Gastrocnemius medialis (tissue), 4 donors: ENCODE data around the gene LATS2.

Experiments
- POLR2A ChIP-seq, 2 donors: fragments of 450-650 bp; IDR thresholded peaks; one replicate each; pipeline ENCODE4 v1.6.1; 2017; ENCODE audit warnings: antibody characterized with exemption in 2 of 2, mild to moderate bottlenecking in 2 of 2, moderate library complexity in 2 of 2
- TF ChIP-seq, protein P1 (sequence below), 5 experiments: fragments of 450-650 bp in 3 of 5; fragments of 200-600 bp in 2 of 5; sonication (generic) in 2 of 5; IDR thresholded peaks in 4 of 5; conservative IDR thresholded peaks in 1 of 5; 1 replicate in 4 of 5; 2 replicates in 1 of 5; pipeline ENCODE4 v1.5.1; 2016 to 2019; ENCODE audit warnings: antibody characterized with exemption in 5 of 5, mild to moderate bottlenecking in 3 of 5, moderate library complexity in 3 of 5

DNA sequence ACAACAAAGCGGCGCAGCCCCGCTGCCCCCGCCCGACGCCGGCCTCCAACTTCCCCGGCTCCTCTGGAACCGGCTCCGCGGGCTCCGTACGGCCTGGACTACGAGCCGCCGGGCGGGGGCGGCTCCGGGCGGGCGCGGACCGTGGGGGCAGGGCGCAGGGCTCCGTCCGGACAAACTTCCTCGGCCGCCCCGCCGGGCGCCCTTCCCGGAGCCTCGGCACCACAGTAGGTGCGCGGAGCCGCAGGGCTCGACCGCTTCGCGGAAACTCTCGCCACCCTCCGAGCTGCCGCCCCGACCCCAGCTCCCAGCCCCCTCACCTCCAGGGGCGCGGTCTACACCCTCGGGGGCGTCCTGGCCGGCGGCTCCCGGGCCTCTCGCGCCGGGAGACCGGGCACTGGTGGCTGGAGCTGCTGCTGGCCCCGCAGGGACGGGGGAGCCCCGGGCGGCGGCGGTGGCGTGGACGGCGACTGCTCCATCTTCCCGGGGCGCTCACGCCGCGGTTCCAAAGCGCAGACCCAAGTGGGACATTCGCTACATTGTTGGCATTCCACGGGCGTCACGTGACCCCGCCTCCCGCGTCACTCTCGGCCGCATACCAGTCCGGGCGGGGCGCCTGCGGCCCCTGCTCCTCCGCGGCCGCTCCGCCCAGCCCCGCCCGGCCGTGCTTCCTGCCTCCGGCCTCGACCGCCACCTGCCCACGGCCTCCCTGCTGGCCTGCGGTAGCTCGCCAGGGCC, at the start of gene LATS2:
- peak; percentile 79 to 91 for TF ChIP-seq POLR2A (IDR thresholded peaks at IDR 0.05)
- TF ChIP-seq, protein P1, sequence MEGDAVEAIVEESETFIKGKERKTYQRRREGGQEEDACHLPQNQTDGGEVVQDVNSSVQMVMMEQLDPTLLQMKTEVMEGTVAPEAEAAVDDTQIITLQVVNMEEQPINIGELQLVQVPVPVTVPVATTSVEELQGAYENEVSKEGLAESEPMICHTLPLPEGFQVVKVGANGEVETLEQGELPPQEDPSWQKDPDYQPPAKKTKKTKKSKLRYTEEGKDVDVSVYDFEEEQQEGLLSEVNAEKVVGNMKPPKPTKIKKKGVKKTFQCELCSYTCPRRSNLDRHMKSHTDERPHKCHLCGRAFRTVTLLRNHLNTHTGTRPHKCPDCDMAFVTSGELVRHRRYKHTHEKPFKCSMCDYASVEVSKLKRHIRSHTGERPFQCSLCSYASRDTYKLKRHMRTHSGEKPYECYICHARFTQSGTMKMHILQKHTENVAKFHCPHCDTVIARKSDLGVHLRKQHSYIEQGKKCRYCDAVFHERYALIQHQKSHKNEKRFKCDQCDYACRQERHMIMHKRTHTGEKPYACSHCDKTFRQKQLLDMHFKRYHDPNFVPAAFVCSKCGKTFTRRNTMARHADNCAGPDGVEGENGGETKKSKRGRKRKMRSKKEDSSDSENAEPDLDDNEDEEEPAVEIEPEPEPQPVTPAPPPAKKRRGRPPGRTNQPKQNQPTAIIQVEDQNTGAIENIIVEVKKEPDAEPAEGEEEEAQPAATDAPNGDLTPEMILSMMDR (IDR thresholded peaks at IDR 0.05 in 4 of 5, conservative IDR thresholded peaks at IDR 0.05 in 1 of 5), result peak in 3 of 5 experiments; percentile 59 to 69 (median 59)
